HEK293T (cell line): ENCODE measurements around the gene PTGES.

ENCODE experiments used
- CTBP1 ChIP-seq: fragments of 450-650 bp; IDR thresholded peaks from 2 replicates; pipeline ENCODE4 v1.6.1; 2016; ENCODE audit warnings: borderline replicate concordance
- FOXM1 ChIP-seq: fragments of 450-650 bp; IDR thresholded peaks from 2 replicates; pipeline ENCODE4 v1.6.1; 2017; ENCODE audit warnings: mild to moderate bottlenecking, borderline replicate concordance
- HDGF ChIP-seq: fragments of 450-650 bp; IDR thresholded peaks from 2 replicates; pipeline ENCODE4 v1.6.1; 2017; ENCODE audit warnings: antibody characterized with exemption, borderline replicate concordance

GRCh38 chr9:129801504-129801903 lies 48.7 kb upstream of the PTGES start:
- TF ChIP-seq HDGF (no peak), CTBP1 (no peak), FOXM1 (no peak)
